HepG2 (cell line): Measurements from ENCODE around the gene AMDHD1. TPM values are rescaled to one million over a fixed set of nuclear protein-coding genes. Genes with fewer than 3 reads are reported as not detected.

Source experiments
- FOXK1 ChIP-seq: sonication (generic); formaldehyde crosslinking; IDR thresholded peaks from 2 replicates; pipeline ENCODE4 v1.4.0; 2020; ENCODE audit warnings: low read depth, missing genetic modification reagents, borderline replicate concordance
- HMG20B ChIP-seq: conservative IDR thresholded peaks from 2 replicates; pipeline ENCODE4 v1.6.1; 2016; ENCODE audit warnings: missing genetic modification reagents, missing compliant biosample characterization
- HNF4A ChIP-seq: sonication (generic); formaldehyde crosslinking; IDR thresholded peaks from 2 replicates; pipeline ENCODE4 v1.4.0; 2020; ENCODE audit warnings: missing genetic modification reagents
- LCORL ChIP-seq, 2 experiments: fragments of 450-650 bp in 1 of 2; sonication (generic) in 1 of 2; formaldehyde crosslinking in 1 of 2; IDR thresholded peaks; 2 replicates each; pipeline versions ENCODE4 v1.5.0 to v1.6.1; 2017 to 2020; ENCODE audit warnings: antibody characterized with exemption in 1 of 2, missing genetic modification reagents in 1 of 2
- MED1 ChIP-seq: sonication (generic); formaldehyde crosslinking; IDR thresholded peaks from 2 replicates; pipeline ENCODE4 v1.4.0; 2020; ENCODE audit warnings: missing genetic modification reagents
- NR2C2 ChIP-seq: sonication (generic); formaldehyde crosslinking; IDR thresholded peaks from 2 replicates; pipeline ENCODE4 v1.4.0; 2020; ENCODE audit warnings: missing genetic modification reagents, mild to moderate bottlenecking, moderate library complexity, borderline replicate concordance
- NR2F1 ChIP-seq, 2 experiments: fragments of 450-650 bp in 1 of 2; formaldehyde crosslinking in 1 of 2; IDR thresholded peaks; 2 replicates each; pipeline versions ENCODE4 v1.5.0 to v1.6.1; 2016 to 2020; ENCODE audit warnings: mild to moderate bottlenecking in 1 of 2, missing compliant biosample characterization in 1 of 2, missing genetic modification reagents in 1 of 2, moderate library complexity in 1 of 2
- SAP130 ChIP-seq: IDR thresholded peaks from 2 replicates; pipeline ENCODE4 v1.6.1; 2016; ENCODE audit warnings: low read depth
- SSRP1 ChIP-seq: IDR thresholded peaks from 2 replicates; pipeline ENCODE4 v1.6.1; 2016; ENCODE audit warnings: control low read depth
- YEATS4 ChIP-seq: sonication (generic); formaldehyde crosslinking; IDR thresholded peaks from 2 replicates; pipeline ENCODE4 v1.4.0; 2020; ENCODE audit warnings: missing genetic modification reagents, borderline replicate concordance
- ZBTB38 ChIP-seq: sonication (generic); formaldehyde crosslinking; IDR thresholded peaks from 2 replicates; pipeline ENCODE4 v1.5.1; 2020; ENCODE audit warnings: mild to moderate bottlenecking, missing genetic modification reagents
- ZFP1 ChIP-seq: IDR thresholded peaks from 2 replicates; pipeline ENCODE4 v1.6.1; 2016
- ZFY ChIP-seq: sonication (generic); formaldehyde crosslinking; IDR thresholded peaks from 2 replicates; pipeline ENCODE4 v1.4.0; 2020; ENCODE audit warnings: missing genetic modification reagents
- ZNF12 ChIP-seq: sonication (generic); formaldehyde crosslinking; IDR thresholded peaks from 2 replicates; pipeline ENCODE4 v1.5.0; 2020; ENCODE audit warnings: missing genetic modification reagents
- ZNF644 ChIP-seq: IDR thresholded peaks from 2 replicates; pipeline ENCODE4 v1.6.1; 2016; ENCODE audit warnings: low read depth
- ZNF761 ChIP-seq: sonication (generic); formaldehyde crosslinking; conservative IDR thresholded peaks from 2 replicates; pipeline ENCODE4 v1.4.0; 2020; ENCODE audit warnings: mild to moderate bottlenecking, missing genetic modification reagents
- ZNF775 ChIP-seq: sonication (generic); formaldehyde crosslinking; IDR thresholded peaks from 2 replicates; pipeline ENCODE4 v1.4.0; 2020; ENCODE audit warnings: missing genetic modification reagents, mild to moderate bottlenecking, moderate library complexity, borderline replicate concordance
- ZNF792 ChIP-seq: IDR thresholded peaks from 2 replicates; pipeline ENCODE4 v1.6.1; 2016
- polyA plus RNA-seq, 8 experiments: library from polyadenylated mRNA; depleted of rRNA in 3 of 8; stranded (reverse) in 7 of 8; unstranded in 1 of 8; fragments of >200 nt; fragmentation: Illumina TruSeq in 4 of 8; extraction: Trizol in 4 of 8; gene quantifications; 2 replicates each; pipeline versions ENCODE4 v1.2.1 to v1.2.3, GENCODE V29; 2011 to 2016; ENCODE audit warnings: low read depth in 4 of 8, missing spikeins in 1 of 8, mixed read lengths in 1 of 8; ENCODE audit not compliant: insufficient read depth in 1 of 8
- total RNA-seq, 5 experiments: library from RNA; depleted of rRNA; stranded (reverse); fragments of >200 nt; fragmentation: Illumina TruSeq; extraction: Trizol; gene quantifications; 2 replicates each; pipeline ENCODE4 v1.2.3, GENCODE V29; 2016; ENCODE audit warnings: low read depth in 1 of 5
- TF ChIP-seq, protein P1 (sequence below): sonication (generic); formaldehyde crosslinking; IDR thresholded peaks from 2 replicates; pipeline ENCODE4 v1.4.0; 2020; ENCODE audit warnings: missing genetic modification reagents, mild to moderate bottlenecking, borderline replicate concordance
- TF ChIP-seq, protein P2 (sequence below): sonication (generic); formaldehyde crosslinking; IDR thresholded peaks from 2 replicates; pipeline ENCODE4 v1.4.0; 2020; ENCODE audit warnings: mild to moderate bottlenecking, missing genetic modification reagents
- TF ChIP-seq, protein P3 (sequence below): sonication (generic); formaldehyde crosslinking; IDR thresholded peaks from 2 replicates; pipeline ENCODE4 v1.4.0; 2020; ENCODE audit warnings: missing genetic modification reagents, borderline replicate concordance
- TF ChIP-seq, protein P4 (sequence below): sonication (generic); formaldehyde crosslinking; IDR thresholded peaks from 2 replicates; pipeline ENCODE4 v1.4.0; 2020; ENCODE audit warnings: missing genetic modification reagents, borderline replicate concordance

Gene AMDHD1
- total and polyA plus RNA-seq, 2 of the 13 experiments (the other 11 are each of a cell fraction or from before 2014, with no cell fraction given), result 6.5 to 29.6 TPM

DNA sequence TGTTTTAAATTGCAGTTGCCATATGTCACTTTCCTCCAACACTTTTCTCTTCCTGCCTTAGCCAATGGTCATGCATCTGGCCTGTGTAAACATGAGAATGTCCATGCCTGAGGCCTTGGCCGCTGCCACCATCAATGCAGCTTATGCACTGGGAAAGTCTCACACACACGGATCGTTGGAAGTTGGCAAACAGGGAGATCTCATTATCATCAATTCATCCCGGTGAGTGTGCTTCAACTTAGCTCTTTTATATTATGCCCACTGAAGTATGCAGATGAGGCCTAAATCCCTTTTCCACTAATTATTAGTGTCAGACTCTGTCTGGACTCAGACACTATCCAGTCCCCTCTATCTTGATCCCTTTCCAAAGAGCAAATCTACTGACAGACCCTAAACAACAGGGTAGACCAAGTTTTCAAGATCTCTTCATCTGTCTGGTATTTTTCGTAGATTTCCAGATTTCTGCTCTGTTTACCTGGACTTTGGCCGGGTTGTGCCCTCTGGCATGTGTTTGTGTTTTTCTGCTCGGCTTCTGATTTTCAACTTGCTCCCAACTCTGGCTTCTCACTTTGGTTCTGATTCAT is 23.2 kb downstream of the AMDHD1 start (continued):
- TF ChIP-seq ZFY (CRISPR knock-in tag), result peak; percentile 72
- peak; percentile 87 for TF ChIP-seq MED1
- TF ChIP-seq ZNF792 (CRISPR knock-in tag), result peak; percentile 50; the same call in 1 of the 2 replicates
- peak; percentile 44; the same call in 1 of the 2 replicates for TF ChIP-seq HMG20B
- TF ChIP-seq ZFP1 (CRISPR knock-in tag), result 0 out of 2 replicates have a peak, but pooled peaks have one; percentile 48
- TF ChIP-seq, protein P1, sequence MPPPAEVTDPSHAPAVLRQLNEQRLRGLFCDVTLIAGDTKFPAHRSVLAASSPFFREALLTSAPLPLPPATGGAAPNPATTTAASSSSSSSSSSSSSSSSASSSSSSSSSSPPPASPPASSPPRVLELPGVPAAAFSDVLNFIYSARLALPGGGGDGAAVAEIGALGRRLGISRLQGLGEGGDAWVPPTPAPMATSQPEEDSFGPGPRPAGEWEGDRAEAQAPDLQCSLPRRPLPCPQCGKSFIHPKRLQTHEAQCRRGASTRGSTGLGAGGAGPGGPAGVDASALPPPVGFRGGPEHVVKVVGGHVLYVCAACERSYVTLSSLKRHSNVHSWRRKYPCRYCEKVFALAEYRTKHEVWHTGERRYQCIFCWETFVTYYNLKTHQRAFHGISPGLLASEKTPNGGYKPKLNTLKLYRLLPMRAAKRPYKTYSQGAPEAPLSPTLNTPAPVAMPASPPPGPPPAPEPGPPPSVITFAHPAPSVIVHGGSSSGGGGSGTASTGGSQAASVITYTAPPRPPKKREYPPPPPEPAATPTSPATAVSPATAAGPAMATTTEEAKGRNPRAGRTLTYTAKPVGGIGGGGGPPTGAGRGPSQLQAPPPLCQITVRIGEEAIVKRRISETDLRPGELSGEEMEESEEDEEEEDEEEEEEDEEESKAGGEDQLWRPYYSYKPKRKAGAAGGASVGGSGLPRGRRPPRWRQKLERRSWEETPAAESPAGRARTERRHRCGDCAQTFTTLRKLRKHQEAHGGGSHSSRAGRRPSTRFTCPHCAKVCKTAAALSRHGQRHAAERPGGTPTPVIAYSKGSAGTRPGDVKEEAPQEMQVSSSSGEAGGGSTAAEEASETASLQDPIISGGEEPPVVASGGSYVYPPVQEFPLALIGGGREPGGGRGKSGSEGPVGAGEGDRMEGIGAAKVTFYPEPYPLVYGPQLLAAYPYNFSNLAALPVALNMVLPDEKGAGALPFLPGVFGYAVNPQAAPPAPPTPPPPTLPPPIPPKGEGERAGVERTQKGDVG (CRISPR knock-in tag), result peak; percentile 47; the same call in 1 of the 2 replicates
- TF ChIP-seq HNF4A (CRISPR knock-in tag), result peak; percentile 92
- peak; percentile 99 for TF ChIP-seq ZNF775 (CRISPR knock-in tag)
- TF ChIP-seq, protein P2, sequence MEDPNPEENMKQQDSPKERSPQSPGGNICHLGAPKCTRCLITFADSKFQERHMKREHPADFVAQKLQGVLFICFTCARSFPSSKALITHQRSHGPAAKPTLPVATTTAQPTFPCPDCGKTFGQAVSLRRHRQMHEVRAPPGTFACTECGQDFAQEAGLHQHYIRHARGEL (CRISPR knock-in tag), result no peak
- TF ChIP-seq ZNF644 (CRISPR knock-in tag), result peak; percentile 98
- TF ChIP-seq, protein P3, sequence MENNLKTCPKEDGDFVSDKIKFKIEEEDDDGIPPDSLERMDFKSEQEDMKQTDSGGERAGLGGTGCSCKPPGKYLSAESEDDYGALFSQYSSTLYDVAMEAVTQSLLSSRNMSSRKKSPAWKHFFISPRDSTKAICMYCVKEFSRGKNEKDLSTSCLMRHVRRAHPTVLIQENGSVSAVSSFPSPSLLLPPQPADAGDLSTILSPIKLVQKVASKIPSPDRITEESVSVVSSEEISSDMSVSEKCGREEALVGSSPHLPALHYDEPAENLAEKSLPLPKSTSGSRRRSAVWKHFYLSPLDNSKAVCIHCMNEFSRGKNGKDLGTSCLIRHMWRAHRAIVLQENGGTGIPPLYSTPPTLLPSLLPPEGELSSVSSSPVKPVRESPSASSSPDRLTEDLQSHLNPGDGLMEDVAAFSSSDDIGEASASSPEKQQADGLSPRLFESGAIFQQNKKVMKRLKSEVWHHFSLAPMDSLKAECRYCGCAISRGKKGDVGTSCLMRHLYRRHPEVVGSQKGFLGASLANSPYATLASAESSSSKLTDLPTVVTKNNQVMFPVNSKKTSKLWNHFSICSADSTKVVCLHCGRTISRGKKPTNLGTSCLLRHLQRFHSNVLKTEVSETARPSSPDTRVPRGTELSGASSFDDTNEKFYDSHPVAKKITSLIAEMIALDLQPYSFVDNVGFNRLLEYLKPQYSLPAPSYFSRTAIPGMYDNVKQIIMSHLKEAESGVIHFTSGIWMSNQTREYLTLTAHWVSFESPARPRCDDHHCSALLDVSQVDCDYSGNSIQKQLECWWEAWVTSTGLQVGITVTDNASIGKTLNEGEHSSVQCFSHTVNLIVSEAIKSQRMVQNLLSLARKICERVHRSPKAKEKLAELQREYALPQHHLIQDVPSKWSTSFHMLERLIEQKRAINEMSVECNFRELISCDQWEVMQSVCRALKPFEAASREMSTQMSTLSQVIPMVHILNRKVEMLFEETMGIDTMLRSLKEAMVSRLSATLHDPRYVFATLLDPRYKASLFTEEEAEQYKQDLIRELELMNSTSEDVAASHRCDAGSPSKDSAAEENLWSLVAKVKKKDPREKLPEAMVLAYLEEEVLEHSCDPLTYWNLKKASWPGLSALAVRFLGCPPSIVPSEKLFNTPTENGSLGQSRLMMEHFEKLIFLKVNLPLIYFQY (CRISPR knock-in tag), result 0 out of 2 replicates have a peak, but pooled peaks have one; percentile 49
- peak; percentile 77 for TF ChIP-seq ZBTB38 (CRISPR knock-in tag)
- no peak for TF ChIP-seq LCORL (IDR thresholded peaks at IDR 0.05)
- 0 out of 2 replicates have a peak, but pooled peaks have one; percentile 29 for TF ChIP-seq LCORL (CRISPR knock-in tag; IDR thresholded peaks at IDR 0.05)
- peak; percentile 47; the same call in 1 of the 2 replicates for TF ChIP-seq ZNF12 (CRISPR knock-in tag)
- peak; percentile 64 for TF ChIP-seq NR2C2 (CRISPR knock-in tag)
- TF ChIP-seq ZNF761 (CRISPR knock-in tag), result no peak
- peak; percentile 40; the same call in 1 of the 2 replicates for TF ChIP-seq SSRP1
- TF ChIP-seq, protein P4, sequence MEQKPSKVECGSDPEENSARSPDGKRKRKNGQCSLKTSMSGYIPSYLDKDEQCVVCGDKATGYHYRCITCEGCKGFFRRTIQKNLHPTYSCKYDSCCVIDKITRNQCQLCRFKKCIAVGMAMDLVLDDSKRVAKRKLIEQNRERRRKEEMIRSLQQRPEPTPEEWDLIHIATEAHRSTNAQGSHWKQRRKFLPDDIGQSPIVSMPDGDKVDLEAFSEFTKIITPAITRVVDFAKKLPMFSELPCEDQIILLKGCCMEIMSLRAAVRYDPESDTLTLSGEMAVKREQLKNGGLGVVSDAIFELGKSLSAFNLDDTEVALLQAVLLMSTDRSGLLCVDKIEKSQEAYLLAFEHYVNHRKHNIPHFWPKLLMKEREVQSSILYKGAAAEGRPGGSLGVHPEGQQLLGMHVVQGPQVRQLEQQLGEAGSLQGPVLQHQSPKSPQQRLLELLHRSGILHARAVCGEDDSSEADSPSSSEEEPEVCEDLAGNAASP (CRISPR knock-in tag), result 0 out of 2 replicates have a peak, but pooled peaks have one; percentile 11
- TF ChIP-seq NR2F1 (CRISPR knock-in tag; IDR thresholded peaks at IDR 0.05), result peak; percentile 70 to 93; a peak in 3 of 4 replicates
- TF ChIP-seq YEATS4 (CRISPR knock-in tag), result no peak
- TF ChIP-seq SAP130 (CRISPR knock-in tag), result peak; percentile 82
- TF ChIP-seq FOXK1 (CRISPR knock-in tag), result peak; percentile 87
